ENCODE data around the gene NMRAL1.

NMRAL1 gene

GRCh38 chr16:4501071-4501478 lies 26.6 kb upstream of the NMRAL1 start:
- DNase-seq, result no peak

- DNase-seq, result no peak
These were observed 25.8 kb upstream of the NMRAL1 start for GRCh38 chr16:4500272-4500671.

- DNase-seq, result no peak
These were observed 24.8 kb upstream of the NMRAL1 start for GRCh38 chr16:4499196-4499555.

- DNase-seq, result no peak
These were observed 24.2 kb upstream of the NMRAL1 start for GRCh38 chr16:4498546-4499195.

GRCh38 chr16:4496305-4496704 lies 21.9 kb upstream of the NMRAL1 start:
- no peak for DNase-seq

GRCh38 chr16:4495766-4496165 lies 21.3 kb upstream of the NMRAL1 start:
- no peak for DNase-seq

- no peak for DNase-seq
These were observed 20.5 kb upstream of the NMRAL1 start for GRCh38 chr16:4494746-4495490.

GRCh38 chr16:4491898-4492297 lies 17.5 kb upstream of the NMRAL1 start:
- no peak for DNase-seq

- DNase-seq, result no peak
These were observed 14.6 kb upstream of the NMRAL1 start for GRCh38 chr16:4489030-4489429.

GRCh38 chr16:4488499-4488967 lies 14.1 kb upstream of the NMRAL1 start:
- DNase-seq, result no peak

GRCh38 chr16:4487955-4488498 lies 13.6 kb upstream of the NMRAL1 start:
- no peak for DNase-seq

GRCh38 chr16:4486126-4486893 lies 11.9 kb upstream of the NMRAL1 start:
- DNase-seq, result no peak

- no peak for DNase-seq
These were observed 7.5 kb upstream of the NMRAL1 start for GRCh38 chr16:4481963-4482362.

GRCh38 chr16:4481526-4481925 lies 7.1 kb upstream of the NMRAL1 start:
- DNase-seq, result no peak

- peak; percentile 27 for DNase-seq
These were observed 3.5 kb upstream of the NMRAL1 start for GRCh38 chr16:4477966-4478365.

- DNase-seq, result peak; percentile 93
These were observed 1.7 kb upstream of the NMRAL1 start, which contains the start of gene HMOX2 for GRCh38 chr16:4475880-4476788. TSS of gene HMOX2 (plus strand) at chr16:4476398. CDS start at chr16:4505525, 29,127 bp downstream.

GRCh38 chr16:4472880-4473279 lies 1.5 kb downstream of the NMRAL1 start:
- DNase-seq, result no peak

GRCh38 chr16:4471869-4472268 lies 2.6 kb downstream of the NMRAL1 start:
- no peak for DNase-seq

GRCh38 chr16:4468972-4469371 lies 5.5 kb downstream of the NMRAL1 start:
- DNase-seq, result no peak

- no peak for DNase-seq
These were observed 6.5 kb downstream of the NMRAL1 start for GRCh38 chr16:4467916-4468315.

- no peak for DNase-seq
These were observed 8.2 kb downstream of the NMRAL1 start for GRCh38 chr16:4465977-4466779.
